Mesenchymal stem cell (in vitro differentiated cells and primary cell): ENCODE data around the gene MACROD2.

Experiments used
- DNase-seq: peaks from one replicate; pipeline ENCODE4 v3.0.0-alpha.2; 2013
- H2AFZ ChIP-seq: one replicate; pipeline ENCODE4 v1.6.1; 2013; ENCODE audit warnings: low read depth, mild to moderate bottlenecking, control low read depth, inconsistent platforms, low read length, moderate library complexity
- H2AK5ac ChIP-seq: 2 replicates; pipeline ENCODE4 v1.6.1; 2013; ENCODE audit warnings: low read length, moderate library complexity, mild to moderate bottlenecking, inconsistent platforms; ENCODE audit not compliant: severe bottlenecking
- H2BK120ac ChIP-seq: one replicate; pipeline ENCODE4 v1.6.1; 2013; ENCODE audit warnings: low read depth, mild to moderate bottlenecking, inconsistent platforms, low read length, moderate library complexity
- H2BK12ac ChIP-seq, 2 experiments: one replicate each; pipeline ENCODE4 v1.6.1; 2013; ENCODE audit warnings: inconsistent platforms in 2 of 2, low read length in 2 of 2, mild to moderate bottlenecking in 2 of 2, moderate library complexity in 2 of 2, control low read depth in 1 of 2
- H2BK15ac ChIP-seq: one replicate; pipeline ENCODE4 v1.6.1; 2013; ENCODE audit warnings: mild to moderate bottlenecking, low read depth, inconsistent platforms; ENCODE audit not compliant: poor library complexity, severe bottlenecking
- H2BK5ac ChIP-seq: 2 replicates; pipeline ENCODE4 v1.6.1; 2013; ENCODE audit warnings: low read depth, mild to moderate bottlenecking, low read length, control low read depth, inconsistent platforms; ENCODE audit not compliant: poor library complexity, severe bottlenecking
- H3K14ac ChIP-seq, 2 experiments: one replicate each; pipeline ENCODE4 v1.6.1; 2013; ENCODE audit warnings: inconsistent platforms in 2 of 2, low read length in 2 of 2, control low read depth in 1 of 2, mild to moderate bottlenecking in 1 of 2, moderate library complexity in 1 of 2
- H3K18ac ChIP-seq, 2 experiments: one replicate each; pipeline ENCODE4 v1.6.1; 2013; ENCODE audit warnings: inconsistent platforms in 2 of 2, low read length in 2 of 2, control low read depth in 1 of 2, low read depth in 1 of 2, mild to moderate bottlenecking in 1 of 2
- H3K23ac ChIP-seq, 2 experiments: one replicate each; pipeline ENCODE4 v1.6.1; 2013; ENCODE audit warnings: inconsistent platforms in 2 of 2, low read length in 2 of 2, mild to moderate bottlenecking in 2 of 2, moderate library complexity in 2 of 2, control low read depth in 1 of 2
- H3K27ac ChIP-seq: 2 replicates; pipeline ENCODE4 v1.5.1; 2013; ENCODE audit warnings: mild to moderate bottlenecking, moderate library complexity, low read length, control low read depth, inconsistent platforms; ENCODE audit not compliant: poor library complexity, severe bottlenecking
- H3K27me3 ChIP-seq, 2 experiments: 2 replicates each; pipeline versions ENCODE4 v1.6.1 to v1.7.0; 2013; ENCODE audit warnings: low read length in 2 of 2, mild to moderate bottlenecking in 2 of 2, moderate library complexity in 2 of 2, control low read depth in 1 of 2, inconsistent platforms in 1 of 2; ENCODE audit not compliant: control insufficient read depth in 1 of 2, insufficient read depth in 1 of 2
- H3K36me3 ChIP-seq, 2 experiments: 2 replicates each; pipeline versions ENCODE4 v1.6.1 to v1.7.0; 2013; ENCODE audit warnings: low read length in 2 of 2, control low read depth in 1 of 2, inconsistent platforms in 1 of 2, low read depth in 1 of 2, mild to moderate bottlenecking in 1 of 2; ENCODE audit not compliant: insufficient read depth in 2 of 2, control insufficient read depth in 1 of 2
- H3K4ac ChIP-seq, 2 experiments: one replicate each; pipeline ENCODE4 v1.6.1; 2013; ENCODE audit warnings: inconsistent platforms in 2 of 2, low read length in 2 of 2, mild to moderate bottlenecking in 2 of 2, moderate library complexity in 2 of 2, control low read depth in 1 of 2, low read depth in 1 of 2
- H3K4me1 ChIP-seq: 2 replicates; pipeline ENCODE4 v1.6.1; 2013; ENCODE audit warnings: low read depth, low read length, control low read depth; ENCODE audit not compliant: control insufficient read depth, insufficient read depth
- H3K4me2 ChIP-seq: 2 replicates; pipeline ENCODE4 v1.6.1; 2013; ENCODE audit warnings: low read length, mild to moderate bottlenecking, inconsistent platforms; ENCODE audit not compliant: poor library complexity, severe bottlenecking
- H3K4me3 ChIP-seq, 2 experiments: 2 replicates each; pipeline versions ENCODE4 v1.5.1 to v1.7.0; 2013; ENCODE audit warnings: low read length in 2 of 2, mild to moderate bottlenecking in 2 of 2, control low read depth in 1 of 2, low read depth in 1 of 2; ENCODE audit not compliant: insufficient read depth in 1 of 2
- H3K79me1 ChIP-seq: replicated peaks from 2 replicates; pipeline ENCODE4 v1.6.1; 2013; ENCODE audit warnings: mild to moderate bottlenecking, control low read depth, low read length, inconsistent platforms; ENCODE audit not compliant: poor library complexity, severe bottlenecking
- H3K9ac ChIP-seq: 2 replicates; pipeline ENCODE4 v1.7.0; 2013; ENCODE audit warnings: mild to moderate bottlenecking, low read length, moderate library complexity
- H3K9me3 ChIP-seq: 2 replicates; pipeline ENCODE4 v1.7.0; 2013; ENCODE audit warnings: mild to moderate bottlenecking, low read length; ENCODE audit not compliant: control insufficient read depth
- H4K8ac ChIP-seq: one replicate; pipeline ENCODE4 v1.6.1; 2013; ENCODE audit warnings: inconsistent platforms, mild to moderate bottlenecking, low read length, moderate library complexity
- H4K91ac ChIP-seq: one replicate; pipeline ENCODE4 v1.6.1; 2013; ENCODE audit warnings: mild to moderate bottlenecking, low read length, inconsistent platforms
- WGBS: methylation state at CpG from one replicate; pipeline ENCODE4 v1.1.7; 2013; ENCODE audit warnings: mixed read lengths; 5-methylcytosine and 5-hydroxymethylcytosine counted together

Gene MACROD2

GRCh38 chr20:15817351-15817750 lies 1822.0 kb downstream of the MACROD2 start:
- Histone ChIP-seq H3K23ac (no peak overlapping the region), H4K91ac (no peak overlapping the region), H2AK5ac (no peak overlapping the region), H3K14ac (no peak overlapping the region), H2BK12ac (no peak overlapping the region), H2BK120ac (no peak overlapping the region), H3K4ac (no peak overlapping the region), H3K36me3 (no peaks in the 10 kb centered on the region), H3K27me3 (no peaks in the 10 kb centered on the region), H3K4me3 (no peak overlapping the region), H4K8ac (no peak overlapping the region), H3K9me3 (no peaks in the 10 kb centered on the region), H3K9ac (no peak overlapping the region), H3K18ac (no peak overlapping the region), H3K4me2 (no peak overlapping the region), H2BK5ac (no peak overlapping the region), H3K4me1 (no peaks in the 10 kb centered on the region), H3K79me1 (no peaks in the 10 kb centered on the region), H3K27ac (no peak overlapping the region), H2AFZ (no peak overlapping the region), H2BK15ac (no peak overlapping the region)
- no peak for DNase-seq
- WGBS, result 69% methylated on average over 2 of the region's 2 CpGs

GRCh38 chr20:15818651-15819071 lies 1823.3 kb downstream of the MACROD2 start:
- Histone ChIP-seq H2BK12ac (no peak overlapping the region), H3K4me2 (no peak overlapping the region), H3K14ac (no peak overlapping the region), H2BK5ac (no peak overlapping the region), H4K8ac (no peak overlapping the region), H3K4ac (no peak overlapping the region), H2AFZ (no peak overlapping the region), H3K23ac (no peak overlapping the region), H3K79me1 (no peaks in the 10 kb centered on the region), H3K27me3 (no peaks in the 10 kb centered on the region), H3K9me3 (no peaks in the 10 kb centered on the region), H3K4me1 (no peaks in the 10 kb centered on the region), H3K9ac (no peak overlapping the region), H2AK5ac (no peak overlapping the region), H4K91ac (no peak overlapping the region), H3K4me3 (no peak overlapping the region), H3K27ac (no peak overlapping the region), H2BK120ac (no peak overlapping the region), H2BK15ac (no peak overlapping the region), H3K36me3 (no peaks in the 10 kb centered on the region), H3K18ac (no peak overlapping the region)
- 50% methylated on average over 4 of the region's 4 CpGs for WGBS
- DNase-seq, result no peak

- no peaks in the 10 kb centered on the region for H3K9me3 ChIP-seq
- no peak overlapping the region for H3K18ac ChIP-seq
- no peak overlapping the region for H2BK120ac ChIP-seq
- H3K27ac ChIP-seq, result no peak overlapping the region
- no peaks in the 10 kb centered on the region for H3K36me3 ChIP-seq
- no peak overlapping the region for H3K4me2 ChIP-seq
- no peak overlapping the region for H4K8ac ChIP-seq
- H2AFZ ChIP-seq, result no peak overlapping the region
- no peaks in the 10 kb centered on the region for H3K27me3 ChIP-seq
- WGBS, result 76% methylated on average over 2 of the region's 2 CpGs
- H3K4me3 ChIP-seq, result no peak overlapping the region
- no peak overlapping the region for H3K4ac ChIP-seq
- no peak overlapping the region for H3K14ac ChIP-seq
- no peaks in the 10 kb centered on the region for H3K79me1 ChIP-seq
- H3K23ac ChIP-seq, result no peak overlapping the region
- no peak for DNase-seq
- no peak overlapping the region for H2BK15ac ChIP-seq
- no peak overlapping the region for H3K9ac ChIP-seq
- no peak overlapping the region for H4K91ac ChIP-seq
- no peak overlapping the region for H2BK5ac ChIP-seq
- H3K4me1 ChIP-seq, result no peaks in the 10 kb centered on the region
- no peak overlapping the region for H2AK5ac ChIP-seq
- no peak overlapping the region for H2BK12ac ChIP-seq
Observed at GRCh38 chr20:15823718-15824117, 1828.4 kb downstream of the MACROD2 start.

GRCh38 chr20:15827628-15828027 lies 1832.3 kb downstream of the MACROD2 start:
- Histone ChIP-seq H3K4me1 (no peaks in the 10 kb centered on the region), H3K27me3 (no peaks in the 10 kb centered on the region), H3K36me3 (no peaks in the 10 kb centered on the region), H3K9ac (no peak overlapping the region), H4K8ac (no peak overlapping the region), H2BK5ac (no peak overlapping the region), H2BK15ac (no peak overlapping the region), H3K18ac (no peak overlapping the region), H3K27ac (no peak overlapping the region), H3K4me3 (no peak overlapping the region), H3K79me1 (no peaks in the 10 kb centered on the region), H2AFZ (no peak overlapping the region), H3K23ac (no peak overlapping the region), H3K9me3 (no peaks in the 10 kb centered on the region), H3K14ac (no peak overlapping the region), H2AK5ac (no peak overlapping the region), H3K4me2 (no peak overlapping the region), H3K4ac (no peak overlapping the region), H2BK120ac (no peak overlapping the region), H4K91ac (no peak overlapping the region), H2BK12ac (no peak overlapping the region)
- no peak for DNase-seq
